HG03520 (cell line): ENCODE measurements around the gene DUSP16.
"Not testable (repeated sequence)": the region's sequence is repeated elsewhere in the genome, so short reads cannot be mapped to it uniquely, and the experiment has no call there.

Experiments
- ATAC-seq: cut with Tn5 transposase; IDR thresholded peaks from one replicate; pipeline ENCODE4 v1.9.1; 2021; ENCODE audit warnings: mild to moderate bottlenecking, moderate library complexity; ENCODE audit not compliant: unreplicated experiment

DUSP16 gene

GRCh38 chr12:12522657-12523056 is 40.0 kb downstream of the DUSP16 start:
- ATAC-seq, result not testable (repeated sequence)

GRCh38 chr12:12521888-12522287 is 40.8 kb downstream of the DUSP16 start:
- ATAC-seq, result no peak

DNA sequence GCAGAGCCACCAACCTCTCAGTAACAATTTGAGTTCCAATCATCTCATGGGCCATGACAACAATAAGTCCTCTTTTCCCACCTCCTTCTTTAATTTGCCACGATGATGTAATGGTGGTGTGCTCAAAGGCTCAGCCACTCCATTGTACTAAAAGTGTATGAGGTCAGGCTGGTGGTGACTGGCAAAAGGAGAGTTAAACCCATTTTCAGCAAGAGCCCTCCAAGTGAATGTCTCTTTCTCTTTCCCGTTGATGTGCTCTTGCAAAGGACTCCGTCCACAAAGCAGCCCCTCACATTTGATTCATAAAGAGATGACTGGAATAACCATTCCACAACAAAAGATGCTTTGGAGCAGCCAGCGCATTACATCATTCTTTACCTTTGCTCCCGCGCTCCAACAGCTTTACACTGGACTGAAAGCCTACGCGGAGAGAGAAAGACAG is 41.6 kb downstream of the DUSP16 start:
- no peak for ATAC-seq

DNA sequence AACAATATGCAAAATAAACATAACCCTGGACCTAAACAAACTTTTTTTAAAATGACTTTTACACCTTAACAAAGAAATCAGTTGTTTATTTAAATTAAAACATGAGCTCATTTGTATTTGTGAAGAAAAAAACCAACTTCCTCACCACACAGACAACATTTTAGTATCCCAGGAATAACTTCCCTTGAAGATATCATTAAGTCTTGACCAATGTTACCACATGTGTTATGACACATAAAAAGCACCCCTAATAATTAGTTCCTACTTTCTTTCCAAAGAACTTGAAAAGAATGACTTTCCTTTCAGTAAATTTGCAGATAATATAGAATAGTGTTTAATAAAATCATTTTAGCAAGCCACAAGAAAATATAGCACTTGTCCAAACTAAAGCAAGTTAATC is 42.4 kb downstream of the DUSP16 start:
- no peak for ATAC-seq

- no peak for ATAC-seq
Observed at GRCh38 chr12:12519354-12519998, 43.2 kb downstream of the DUSP16 start.

- no peak for ATAC-seq
Observed at GRCh38 chr12:12518919-12519318, 43.7 kb downstream of the DUSP16 start.

DNA sequence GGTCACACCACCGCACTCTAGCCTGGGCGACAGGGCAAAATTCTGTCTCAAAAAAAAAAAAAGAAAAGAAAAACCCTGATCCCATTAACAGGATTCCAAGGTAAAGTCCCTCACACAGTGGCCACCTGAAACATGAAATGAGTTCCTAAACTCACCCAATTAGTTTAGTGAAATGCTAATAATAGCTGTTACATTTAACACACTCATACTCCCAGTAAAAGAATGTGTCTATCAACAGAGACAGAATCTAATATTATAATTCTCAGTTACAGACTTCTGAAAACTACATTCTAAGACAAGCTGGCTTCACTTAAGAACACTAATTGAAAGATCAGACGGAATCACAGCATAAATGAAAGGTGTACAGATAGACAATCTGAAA is 44.2 kb downstream of the DUSP16 start:
- ATAC-seq, result no peak

DNA sequence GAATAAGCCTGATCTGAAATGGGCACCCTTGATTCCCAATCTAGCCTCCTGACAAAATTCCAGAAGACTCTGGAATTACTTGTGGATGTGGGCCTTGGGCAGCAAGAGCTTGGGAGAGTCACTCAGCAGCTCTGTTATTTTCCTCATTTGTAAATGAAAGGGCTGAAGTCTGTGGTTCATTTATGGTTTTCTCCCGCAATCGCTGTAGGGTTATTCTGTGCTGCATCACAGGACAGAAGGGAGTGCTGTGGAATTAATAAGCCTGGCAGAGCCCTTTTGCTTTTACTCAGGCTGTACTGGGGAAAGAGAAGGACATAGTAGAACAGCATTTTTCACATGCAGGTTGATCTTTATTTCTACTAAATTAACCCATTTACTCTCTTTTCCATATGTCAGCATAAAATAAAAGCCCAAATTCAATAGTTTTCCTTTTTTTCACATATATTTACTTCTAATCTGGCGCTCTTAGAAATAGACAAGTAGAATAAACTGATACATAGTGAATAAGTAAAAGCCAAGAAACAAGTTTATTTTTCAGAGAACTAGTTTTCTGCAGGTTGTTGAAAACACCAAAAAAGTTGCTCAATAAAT is 49.2 kb downstream of the DUSP16 start:
- no peak for ATAC-seq

DNA sequence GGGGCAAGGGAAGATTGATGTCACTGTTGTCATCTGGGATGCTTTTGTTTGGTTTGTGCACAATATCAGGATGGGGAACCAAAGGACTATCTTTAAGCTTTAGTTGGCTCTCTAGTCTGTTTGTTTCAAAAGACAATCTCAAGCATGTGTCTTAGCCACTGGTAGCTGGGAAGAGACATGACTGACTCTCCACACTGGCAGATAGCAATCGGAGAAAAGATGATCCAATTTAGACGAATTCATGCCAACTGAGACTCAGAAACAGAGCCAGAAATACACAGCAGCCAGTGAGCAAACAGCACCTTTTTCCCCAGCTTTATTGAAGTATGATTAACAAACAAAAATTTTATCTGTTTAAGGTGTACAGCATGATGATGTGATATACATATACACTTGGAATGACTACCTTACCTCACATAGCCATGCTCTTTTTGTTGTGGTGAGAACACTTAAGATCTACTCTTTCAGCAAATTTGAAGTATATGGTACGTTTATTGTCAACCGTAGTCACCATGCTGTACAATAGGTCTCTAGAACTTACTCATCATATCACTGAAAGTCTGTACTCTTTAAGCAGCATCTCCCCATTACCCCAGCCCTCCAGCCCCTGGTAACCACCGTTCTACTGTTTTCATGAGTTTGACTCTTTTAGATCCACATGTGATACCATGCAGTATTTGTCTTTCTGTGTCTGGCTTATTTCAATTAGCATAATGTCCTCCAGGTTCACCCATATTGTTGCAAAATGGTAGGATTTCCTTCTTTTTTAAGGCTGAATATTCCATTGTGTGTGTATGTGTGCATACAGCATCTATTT is 50.6 kb downstream of the DUSP16 start:
- no peak for ATAC-seq

- no peak for ATAC-seq
Observed at GRCh38 chr12:12511021-12511783, 51.5 kb downstream of the DUSP16 start.

GRCh38 chr12:12510551-12510950 is 52.1 kb downstream of the DUSP16 start:
- ATAC-seq, result no peak

DNA sequence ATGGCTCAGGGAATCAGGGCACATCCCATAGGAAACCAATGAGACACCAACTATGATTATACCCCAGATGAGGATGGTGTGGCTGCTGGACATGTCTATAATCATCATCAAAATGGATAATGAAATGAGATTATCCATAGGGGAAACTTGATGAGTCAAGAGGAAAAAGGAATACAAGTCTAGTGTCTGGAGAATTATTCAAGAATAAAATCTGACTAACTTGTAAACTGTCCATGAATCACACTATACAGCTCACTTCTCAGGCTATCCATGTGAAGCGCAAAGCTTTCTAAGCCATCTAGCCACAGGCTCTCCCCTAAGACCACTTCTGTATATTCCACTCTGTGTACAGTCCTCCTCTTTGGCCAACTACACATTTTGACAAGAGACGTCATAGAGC is 52.5 kb downstream of the DUSP16 start:
- no peak for ATAC-seq

GRCh38 chr12:12508612-12509011 is 54.1 kb downstream of the DUSP16 start:
- no peak for ATAC-seq

- no peak for ATAC-seq
Observed at GRCh38 chr12:12507121-12507520, 55.5 kb downstream of the DUSP16 start.

DNA sequence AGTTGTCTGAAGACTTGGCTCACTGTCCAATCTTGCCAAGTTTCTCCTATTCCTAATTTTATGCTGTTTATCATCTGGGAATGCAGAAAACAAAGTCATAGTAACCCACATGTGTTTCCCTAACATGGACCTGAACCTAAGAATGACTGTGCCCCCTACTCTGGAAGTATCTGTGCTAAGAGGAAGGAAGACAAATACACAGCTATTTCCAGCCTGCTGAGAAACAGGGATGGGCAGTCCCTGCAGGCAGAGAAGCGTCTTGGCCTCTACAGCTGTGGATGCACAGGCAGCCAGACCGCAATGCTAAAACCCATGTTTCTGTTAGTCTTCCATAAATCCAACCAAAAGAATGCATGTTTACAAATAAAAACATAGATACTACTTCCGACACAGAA is 56.2 kb downstream of the DUSP16 start:
- no peak for ATAC-seq

DNA sequence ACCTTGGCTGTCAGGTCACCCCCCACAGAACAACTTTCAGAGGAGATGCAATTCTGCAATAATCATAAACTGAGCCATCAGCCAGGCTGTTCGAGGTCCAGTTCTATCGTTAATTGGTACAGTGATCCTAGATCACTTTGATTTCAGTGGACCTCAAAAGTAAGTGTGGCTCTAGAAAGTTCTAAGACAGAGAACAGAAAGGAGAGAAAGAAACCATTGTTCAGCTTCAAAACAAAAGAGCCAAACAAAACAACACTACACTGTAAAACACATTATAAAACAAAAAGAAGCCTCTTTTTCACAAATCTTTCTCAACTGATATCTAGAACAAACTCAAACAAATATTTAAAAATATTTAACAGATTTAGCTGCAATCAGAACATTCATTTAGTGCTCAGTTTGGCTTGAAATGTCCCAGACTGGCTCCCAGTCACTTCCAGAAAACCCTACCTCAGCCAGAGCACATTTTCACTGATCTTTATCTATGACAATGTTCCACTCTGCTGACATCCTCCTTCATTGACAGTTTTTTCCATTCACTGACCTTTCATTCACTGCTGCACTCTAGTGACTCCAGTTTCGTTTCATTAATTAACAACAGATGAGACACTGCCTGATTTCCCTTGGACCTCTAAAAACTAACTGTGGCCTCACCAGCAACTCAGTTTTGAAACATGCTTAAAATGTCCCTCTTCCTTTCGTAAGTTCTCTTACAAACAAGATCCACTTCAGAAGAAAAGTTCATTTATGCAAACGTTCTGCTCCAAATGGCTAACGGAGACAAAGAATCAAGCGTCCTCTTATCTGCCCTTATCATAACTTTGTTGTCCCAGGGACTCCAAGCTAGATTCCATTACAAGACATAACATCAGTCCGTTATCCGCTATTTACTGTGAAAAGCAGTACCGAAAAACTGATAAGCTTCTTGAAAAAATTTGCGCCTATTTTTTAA is 56.8 kb downstream of the DUSP16 start:
- ATAC-seq, result peak; percentile 86

- no peak for ATAC-seq
Observed at GRCh38 chr12:12503384-12504078, 59.1 kb downstream of the DUSP16 start.

DNA sequence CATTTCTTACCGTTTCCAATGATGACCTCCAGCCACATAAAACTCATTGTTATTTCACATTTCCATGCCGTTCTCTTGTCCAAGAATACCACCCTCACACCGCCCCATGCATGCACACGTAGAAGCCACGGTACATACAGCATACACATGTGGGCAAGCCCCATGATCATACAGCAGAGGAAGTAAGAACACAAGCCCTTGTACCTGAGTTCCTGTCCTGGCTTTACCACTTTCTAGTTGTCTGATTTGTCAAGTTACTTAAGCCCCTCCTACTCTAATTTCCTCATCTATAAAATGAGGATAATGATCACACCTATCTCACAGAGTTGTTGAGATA is 59.9 kb downstream of the DUSP16 start:
- ATAC-seq, result no peak

DNA sequence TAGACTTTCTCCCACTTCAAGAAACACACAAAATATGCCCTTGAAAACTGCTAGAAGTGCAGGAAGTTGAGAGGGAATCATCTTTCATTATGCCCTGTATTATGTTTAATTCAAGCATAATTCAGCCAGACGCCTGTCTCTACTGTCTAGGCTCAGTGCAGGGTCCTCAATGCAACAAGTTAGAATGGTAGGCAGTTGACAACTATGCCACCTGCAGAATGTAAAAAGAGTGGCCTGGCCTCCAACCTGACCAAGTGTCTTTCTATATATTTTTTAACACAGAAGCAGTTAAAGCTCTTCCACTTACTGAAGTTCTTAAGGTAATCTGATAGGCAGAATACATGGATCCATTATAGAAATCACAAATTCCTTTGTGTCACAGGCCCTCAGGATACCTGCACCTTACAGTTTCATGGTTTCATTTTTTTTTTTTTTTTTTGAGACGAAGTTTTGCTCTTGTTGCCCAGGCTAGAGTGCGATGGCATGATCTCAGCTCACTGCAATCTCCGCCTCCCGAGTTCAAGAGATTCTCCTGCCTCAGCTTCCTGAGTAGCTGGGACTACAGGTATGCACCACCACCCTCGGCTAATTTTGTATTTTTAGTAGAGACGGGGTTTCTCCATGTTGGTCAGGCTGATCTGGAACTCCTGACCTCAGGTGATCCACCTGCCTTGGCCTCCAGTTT is 60.4 kb downstream of the DUSP16 start:
- ATAC-seq, result not testable (repeated sequence)
